Panc1 (cell line): ENCODE data around the gene EEF2K. TPM values are rescaled to one million over a fixed set of nuclear protein-coding genes. Genes with fewer than 3 reads are reported as not detected.
A peak's percentile ranks its signal among the peaks of the same experiment; 100 is the strongest.

Source experiments
- ATAC-seq: fragments of 200-7000 bp; cut with Tn5 transposase; 2 replicates; pipeline ENCODE4 v1.9.1; 2020; ENCODE audit warnings: mild to moderate bottlenecking, moderate library complexity
- BruUV-seq: library from RNA; stranded (reverse); fragments of 400-500 nt; replicated peaks from 2 replicates; lab custom pipeline; 2021; lab: Mats Ljungman, UMichigan
- CTCF ChIA-PET: fragments of 300-600 bp; sonication (Branson Sonifier 250); formaldehyde crosslinking; loops from one replicate; lab custom pipeline; 2022; ENCODE audit warnings: antibody characterized with exemption; lab: Charles Lee
- POLR2A ChIA-PET: fragments of 300-600 bp; sonication (Branson Sonifier 250); formaldehyde crosslinking; loops from one replicate; lab custom pipeline; 2022; ENCODE audit warnings: antibody characterized with exemption; lab: Charles Lee
- DNase-seq: peaks from one replicate; pipeline ENCODE4 v3.0.0-alpha.2; 2010; ENCODE audit warnings: low read depth, low spot score
- H3K27ac ChIP-seq: 2 replicates; pipeline ENCODE4 v1.5.1; 2011; ENCODE audit warnings: mild to moderate bottlenecking, low read length, inconsistent platforms
- H3K27me3 ChIP-seq: fragments of 200-500 bp; sonication (Bioruptor generic); 2 replicates; pipeline ENCODE4 v1.6.0; 2014; ENCODE audit warnings: low read length, inconsistent platforms; ENCODE audit not compliant: control insufficient read depth, insufficient read depth
- H3K36me3 ChIP-seq: fragments of 200-500 bp; sonication (Bioruptor generic); 2 replicates; pipeline ENCODE4 v1.5.1; 2014; ENCODE audit warnings: inconsistent platforms, mild to moderate bottlenecking, low read length, moderate library complexity; ENCODE audit not compliant: control insufficient read depth, insufficient read depth
- H3K4me1 ChIP-seq: 2 replicates; pipeline ENCODE4 v1.5.1; 2011; ENCODE audit warnings: inconsistent platforms, mild to moderate bottlenecking, low read length, moderate library complexity; ENCODE audit not compliant: control insufficient read depth, insufficient read depth
- H3K4me3 ChIP-seq, 2 experiments: 2 replicates each; pipeline ENCODE4 v1.5.1; 2011 to 2012; ENCODE audit warnings: low read depth in 2 of 2, low read length in 2 of 2, mild to moderate bottlenecking in 2 of 2, inconsistent platforms in 1 of 2, moderate library complexity in 1 of 2
- H3K9me3 ChIP-seq: fragments of 200-500 bp; sonication (Bioruptor generic); 2 replicates; pipeline ENCODE4 v1.5.1; 2014; ENCODE audit warnings: low read depth, mild to moderate bottlenecking, inconsistent platforms, low read length, moderate library complexity; ENCODE audit not compliant: control insufficient read depth, insufficient read depth
- POLR2AphosphoS5 ChIP-seq: IDR thresholded peaks from 2 replicates; pipeline ENCODE4 v1.6.1; 2012; ENCODE audit warnings: mild to moderate bottlenecking, low read depth, low read length, moderate library complexity
- SIN3A ChIP-seq: IDR thresholded peaks from 2 replicates; pipeline ENCODE4 v1.6.1; 2012; ENCODE audit warnings: low read depth, mild to moderate bottlenecking, low read length, moderate library complexity, borderline replicate concordance; ENCODE audit not compliant: insufficient read depth
- TCF7L2 ChIP-seq: IDR thresholded peaks from 2 replicates; pipeline ENCODE4 v1.6.1; 2011; ENCODE audit warnings: mild to moderate bottlenecking, low read depth, low read length, inconsistent platforms
- in situ Hi-C: cut with HindIII; loops from 2 replicates; pipeline ENCODE4 v1.10.0; 2016; ENCODE audit warnings: low sequenced_read_pairs, low pct_unique_long_range_greater_than_20kb
- intact Hi-C: fragments of 100-400 bp; cut with micrococcal nuclease; formaldehyde crosslinking; loops from one replicate; pipeline ENCODE4 v1.10.0; 2022; ENCODE audit not compliant: unreplicated experiment
- total RNA-seq: library from RNA; stranded (reverse); gene quantifications from one replicate; pipeline ENCODE4 v1.2.1, GENCODE V29; 2021; ENCODE audit not compliant: unreplicated experiment
- TF ChIP-seq, protein P1 (sequence below), 2 experiments: IDR thresholded peaks; 2 replicates each; pipeline ENCODE4 v1.6.1; 2011 to 2012; ENCODE audit warnings: low read depth in 2 of 2, control low read depth in 1 of 2, low read length in 1 of 2, mild to moderate bottlenecking in 1 of 2, moderate library complexity in 1 of 2; ENCODE audit not compliant: insufficient read depth in 1 of 2
- TF ChIP-seq, protein P2 (sequence below): fragments of 450-650 bp; IDR thresholded peaks from 2 replicates; pipeline ENCODE4 v1.5.1; 2017; ENCODE audit warnings: mild to moderate bottlenecking

Gene EEF2K
- total RNA-seq, 1 experiment from 2014 or later, result 15.0 TPM

DNA sequence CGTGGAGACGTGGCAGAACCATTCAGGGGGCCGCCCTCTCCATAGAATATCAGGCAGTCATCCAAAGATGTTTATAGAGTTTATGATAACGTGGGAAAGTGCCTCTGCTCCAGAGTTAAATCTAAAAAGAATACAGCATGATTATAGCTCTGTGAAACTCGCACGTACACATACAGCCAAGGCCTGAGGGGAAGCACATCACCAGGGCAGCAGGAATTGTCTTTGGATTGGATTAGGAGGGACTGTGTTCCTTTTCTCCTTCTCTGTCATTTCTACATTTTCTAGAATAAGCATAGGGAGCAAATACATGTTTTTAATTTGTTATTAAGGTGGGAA is 26.9 kb downstream of the EEF2K start:
- ATAC-seq, result no peak; the same call in 1 of the 2 replicates
- Histone ChIP-seq H3K36me3 (no peaks in the 10 kb centered on the region), H3K4me3 (peak overlapping the region in 1 of 2 experiments; percentile 43; a peak in 2 of 4 replicates), H3K4me1 (peaks cover 8% of the 10 kb centered on the region; the same call in 1 of the 2 replicates), H3K9me3 (no peaks in the 10 kb centered on the region), H3K27ac (no peak overlapping the region), H3K27me3 (no peaks in the 10 kb centered on the region)
- no TSS peak for BruUV-seq
- in situ Hi-C loops (no loop called here), intact Hi-C loops (no loop called here)
- POLR2A ChIA-PET, result no interaction called here
- CTCF ChIA-PET, result no interaction called here
- DNase-seq, result no peak
- TF ChIP-seq TCF7L2, result no peak
- TF ChIP-seq, protein P1, sequence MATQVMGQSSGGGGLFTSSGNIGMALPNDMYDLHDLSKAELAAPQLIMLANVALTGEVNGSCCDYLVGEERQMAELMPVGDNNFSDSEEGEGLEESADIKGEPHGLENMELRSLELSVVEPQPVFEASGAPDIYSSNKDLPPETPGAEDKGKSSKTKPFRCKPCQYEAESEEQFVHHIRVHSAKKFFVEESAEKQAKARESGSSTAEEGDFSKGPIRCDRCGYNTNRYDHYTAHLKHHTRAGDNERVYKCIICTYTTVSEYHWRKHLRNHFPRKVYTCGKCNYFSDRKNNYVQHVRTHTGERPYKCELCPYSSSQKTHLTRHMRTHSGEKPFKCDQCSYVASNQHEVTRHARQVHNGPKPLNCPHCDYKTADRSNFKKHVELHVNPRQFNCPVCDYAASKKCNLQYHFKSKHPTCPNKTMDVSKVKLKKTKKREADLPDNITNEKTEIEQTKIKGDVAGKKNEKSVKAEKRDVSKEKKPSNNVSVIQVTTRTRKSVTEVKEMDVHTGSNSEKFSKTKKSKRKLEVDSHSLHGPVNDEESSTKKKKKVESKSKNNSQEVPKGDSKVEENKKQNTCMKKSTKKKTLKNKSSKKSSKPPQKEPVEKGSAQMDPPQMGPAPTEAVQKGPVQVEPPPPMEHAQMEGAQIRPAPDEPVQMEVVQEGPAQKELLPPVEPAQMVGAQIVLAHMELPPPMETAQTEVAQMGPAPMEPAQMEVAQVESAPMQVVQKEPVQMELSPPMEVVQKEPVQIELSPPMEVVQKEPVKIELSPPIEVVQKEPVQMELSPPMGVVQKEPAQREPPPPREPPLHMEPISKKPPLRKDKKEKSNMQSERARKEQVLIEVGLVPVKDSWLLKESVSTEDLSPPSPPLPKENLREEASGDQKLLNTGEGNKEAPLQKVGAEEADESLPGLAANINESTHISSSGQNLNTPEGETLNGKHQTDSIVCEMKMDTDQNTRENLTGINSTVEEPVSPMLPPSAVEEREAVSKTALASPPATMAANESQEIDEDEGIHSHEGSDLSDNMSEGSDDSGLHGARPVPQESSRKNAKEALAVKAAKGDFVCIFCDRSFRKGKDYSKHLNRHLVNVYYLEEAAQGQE (IDR thresholded peaks at IDR 0.05; ENCODE audit: insufficient read depth in 1 of 2, low read depth in 2 of 2, low read length in 1 of 2), result no peak
- TF ChIP-seq SIN3A, result no peak
- TF ChIP-seq POLR2AphosphoS5, result no peak
- TF ChIP-seq, protein P2, sequence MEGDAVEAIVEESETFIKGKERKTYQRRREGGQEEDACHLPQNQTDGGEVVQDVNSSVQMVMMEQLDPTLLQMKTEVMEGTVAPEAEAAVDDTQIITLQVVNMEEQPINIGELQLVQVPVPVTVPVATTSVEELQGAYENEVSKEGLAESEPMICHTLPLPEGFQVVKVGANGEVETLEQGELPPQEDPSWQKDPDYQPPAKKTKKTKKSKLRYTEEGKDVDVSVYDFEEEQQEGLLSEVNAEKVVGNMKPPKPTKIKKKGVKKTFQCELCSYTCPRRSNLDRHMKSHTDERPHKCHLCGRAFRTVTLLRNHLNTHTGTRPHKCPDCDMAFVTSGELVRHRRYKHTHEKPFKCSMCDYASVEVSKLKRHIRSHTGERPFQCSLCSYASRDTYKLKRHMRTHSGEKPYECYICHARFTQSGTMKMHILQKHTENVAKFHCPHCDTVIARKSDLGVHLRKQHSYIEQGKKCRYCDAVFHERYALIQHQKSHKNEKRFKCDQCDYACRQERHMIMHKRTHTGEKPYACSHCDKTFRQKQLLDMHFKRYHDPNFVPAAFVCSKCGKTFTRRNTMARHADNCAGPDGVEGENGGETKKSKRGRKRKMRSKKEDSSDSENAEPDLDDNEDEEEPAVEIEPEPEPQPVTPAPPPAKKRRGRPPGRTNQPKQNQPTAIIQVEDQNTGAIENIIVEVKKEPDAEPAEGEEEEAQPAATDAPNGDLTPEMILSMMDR, result no peak

DNA sequence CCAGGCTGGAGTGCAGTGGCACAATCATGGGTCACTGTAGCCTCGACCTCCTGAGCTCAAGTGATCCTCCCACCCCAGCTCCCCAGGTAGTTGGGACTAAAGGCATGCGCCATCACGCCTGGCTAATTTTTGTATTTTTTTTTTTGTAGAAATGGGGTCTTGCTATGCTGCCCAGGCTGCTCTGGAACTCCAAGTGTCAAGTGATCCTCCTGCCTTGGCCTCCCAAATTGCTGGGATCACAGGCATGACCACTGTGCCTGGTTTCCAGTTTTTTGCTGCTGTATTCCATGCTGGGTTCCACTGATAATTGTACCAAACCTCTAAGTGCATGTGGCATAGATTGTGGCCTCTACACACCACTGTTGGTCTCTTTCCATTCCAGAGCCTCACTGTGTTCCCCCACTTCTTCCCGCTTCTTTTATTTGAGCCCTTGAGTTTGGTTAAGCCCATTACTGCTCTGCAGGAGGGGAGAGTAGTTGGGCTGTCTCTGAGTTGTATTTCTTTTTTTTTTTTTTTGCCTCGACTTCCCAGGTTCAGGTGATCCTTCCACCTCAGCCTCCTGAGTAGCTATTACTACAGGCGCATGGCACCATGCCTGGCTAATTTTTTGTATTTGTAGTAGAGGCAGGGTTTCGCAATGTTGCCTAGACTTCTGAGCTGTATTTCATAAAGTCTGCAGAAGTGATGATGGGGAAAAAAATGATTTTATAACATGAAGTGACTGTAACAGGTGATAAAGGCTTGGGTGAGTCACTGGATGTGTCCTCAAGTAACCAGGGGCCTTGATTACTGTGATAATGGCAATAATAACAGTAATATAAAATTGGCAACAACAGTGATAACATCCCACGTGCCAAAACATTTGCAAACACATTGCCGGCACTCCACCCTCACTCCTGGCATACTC is 30.0 kb downstream of the EEF2K start:
- DNase-seq, result no peak

More for the DNA sequence above, 30.0 kb downstream of the EEF2K start:
- Histone ChIP-seq H3K9me3 (no peaks in the 10 kb centered on the region), H3K27me3 (no peaks in the 10 kb centered on the region), H3K27ac (no peak overlapping the region), H3K4me1 (peaks cover 8% of the 10 kb centered on the region; the same call in 1 of the 2 replicates), H3K36me3 (no peaks in the 10 kb centered on the region), H3K4me3 (no peak overlapping the region)
- in situ Hi-C loops (no loop called here), intact Hi-C loops (no loop called here)
- no peak for ATAC-seq
- no TSS peak for BruUV-seq
- CTCF ChIA-PET, result no interaction called here
- TF ChIP-seq TCF7L2, result no peak
- POLR2A ChIA-PET, result no interaction called here
